Measurements from ENCODE around the gene CYP4F11.
"Not testable (repeated sequence)": the region's sequence is repeated elsewhere in the genome, so short reads cannot be mapped to it uniquely, and the experiment has no call there.

CYP4F11 gene

GRCh38 chr19:15936950-15937349, 2.6 kb upstream of the CYP4F11 start:
- no peak overlapping the region for H3K27ac Mint-ChIP-seq
- peaks cover 13% of the 10 kb centered on the region for H3K27me3 Mint-ChIP-seq
- no peak for DNase-seq
- no peaks in the 10 kb centered on the region for H3K36me3 Mint-ChIP-seq (ENCODE audit: low read depth)
- no peaks in the 10 kb centered on the region for H3K4me1 Mint-ChIP-seq (ENCODE audit: low read depth)
- H3K4me3 Mint-ChIP-seq: no peak overlapping the region
- H3K9me3 Mint-ChIP-seq: peaks cover 4% of the 10 kb centered on the region

- Mint-ChIP-seq H3K27ac (no peak overlapping the region), H3K4me3 (no peak overlapping the region), H3K9me3 (peaks cover 4% of the 10 kb centered on the region), H3K36me3 (ENCODE audit: low read depth) (no peaks in the 10 kb centered on the region), H3K27me3 (peaks cover 13% of the 10 kb centered on the region), H3K4me1 (ENCODE audit: low read depth) (no peaks in the 10 kb centered on the region)
- no peak for DNase-seq
Observed at GRCh38 chr19:15936173-15936572, 1.8 kb upstream of the CYP4F11 start.

- no peak overlapping the region for H3K4me3 Mint-ChIP-seq
- no peak overlapping the region for H3K27ac Mint-ChIP-seq
- H3K27me3 Mint-ChIP-seq: peaks cover 8% of the 10 kb centered on the region
- no peaks in the 10 kb centered on the region for H3K4me1 Mint-ChIP-seq (ENCODE audit: low read depth)
- DNase-seq: no peak
- no peaks in the 10 kb centered on the region for H3K36me3 Mint-ChIP-seq (ENCODE audit: low read depth)
- peaks cover 4% of the 10 kb centered on the region for H3K9me3 Mint-ChIP-seq
Observed at GRCh38 chr19:15935167-15935702, 906 bp upstream of the CYP4F11 start.

- H3K9me3 Mint-ChIP-seq; H3K36me3 Mint-ChIP-seq (ENCODE audit: low read depth); H3K4me1 Mint-ChIP-seq (ENCODE audit: low read depth); DNase-seq; H3K4me3 Mint-ChIP-seq: not testable (repeated sequence)
- H3K27me3 Mint-ChIP-seq: peaks cover 12% of the 10 kb centered on the region
- H3K27ac Mint-ChIP-seq: peak overlapping the region; percentile 83
Observed at GRCh38 chr19:15933761-15934331, 483 bp downstream of the CYP4F11 start.

GRCh38 chr19:15928321-15928720, 6.0 kb downstream of the CYP4F11 start:
- Mint-ChIP-seq H3K4me1 (ENCODE audit: low read depth) (no peaks in the 10 kb centered on the region), H3K36me3 (ENCODE audit: low read depth) (no peaks in the 10 kb centered on the region)

GRCh38 chr19:15926484-15926883, 7.8 kb downstream of the CYP4F11 start:
- Mint-ChIP-seq H3K27me3 (peaks cover 44% of the 10 kb centered on the region), H3K36me3 (ENCODE audit: low read depth) (no peaks in the 10 kb centered on the region), H3K4me1 (ENCODE audit: low read depth) (no peaks in the 10 kb centered on the region), H3K9me3 (no peaks in the 10 kb centered on the region), H3K4me3 (no peak overlapping the region), H3K27ac (no peak overlapping the region)
- DNase-seq: no peak

More at GRCh38 chr19:15928321-15928720, 6.0 kb downstream of the CYP4F11 start:
- Mint-ChIP-seq H3K27me3 (peaks cover 40% of the 10 kb centered on the region), H3K27ac (no peak overlapping the region), H3K4me3 (no peak overlapping the region), H3K9me3 (no peaks in the 10 kb centered on the region)
- no peak for DNase-seq

GRCh38 chr19:15923702-15924101, 10.6 kb downstream of the CYP4F11 start:
- peaks cover 37% of the 10 kb centered on the region for H3K27me3 Mint-ChIP-seq

GRCh38 chr19:15922021-15922420, 12.3 kb downstream of the CYP4F11 start:
- no peak for DNase-seq
- Mint-ChIP-seq H3K27me3 (peaks cover 31% of the 10 kb centered on the region), H3K4me1 (ENCODE audit: low read depth) (no peaks in the 10 kb centered on the region), H3K9me3 (no peaks in the 10 kb centered on the region), H3K4me3 (no peak overlapping the region), H3K27ac (no peak overlapping the region), H3K36me3 (ENCODE audit: low read depth) (no peaks in the 10 kb centered on the region)

More at GRCh38 chr19:15923702-15924101, 10.6 kb downstream of the CYP4F11 start:
- Mint-ChIP-seq H3K4me1 (ENCODE audit: low read depth) (no peaks in the 10 kb centered on the region), H3K9me3 (no peaks in the 10 kb centered on the region), H3K36me3 (ENCODE audit: low read depth) (no peaks in the 10 kb centered on the region), H3K27ac (no peak overlapping the region), H3K4me3 (no peak overlapping the region)
- DNase-seq: no peak

GRCh38 chr19:15919243-15919642, 15.1 kb downstream of the CYP4F11 start:
- H3K36me3 Mint-ChIP-seq (ENCODE audit: low read depth): no peaks in the 10 kb centered on the region
- no peak overlapping the region for H3K27ac Mint-ChIP-seq
- H3K9me3 Mint-ChIP-seq: peaks cover 8% of the 10 kb centered on the region
- H3K4me3 Mint-ChIP-seq: no peak overlapping the region
- H3K4me1 Mint-ChIP-seq (ENCODE audit: low read depth): no peaks in the 10 kb centered on the region
- DNase-seq: no peak
- H3K27me3 Mint-ChIP-seq: peaks cover 45% of the 10 kb centered on the region

- Mint-ChIP-seq H3K27ac (no peak overlapping the region), H3K4me3 (no peak overlapping the region), H3K4me1 (ENCODE audit: low read depth) (peaks cover 3% of the 10 kb centered on the region), H3K9me3 (peaks cover 8% of the 10 kb centered on the region), H3K27me3 (peaks cover 68% of the 10 kb centered on the region), H3K36me3 (ENCODE audit: low read depth) (no peaks in the 10 kb centered on the region)
- no peak for DNase-seq
Observed at GRCh38 chr19:15915109-15915508, 19.2 kb downstream of the CYP4F11 start.

GRCh38 chr19:15913830-15914229, 20.5 kb downstream of the CYP4F11 start:
- H3K9me3 Mint-ChIP-seq: peaks cover 8% of the 10 kb centered on the region
- H3K27me3 Mint-ChIP-seq: peaks cover 76% of the 10 kb centered on the region

GRCh38 chr19:15913384-15913783, 20.9 kb downstream of the CYP4F11 start:
- Mint-ChIP-seq H3K9me3 (peaks cover 8% of the 10 kb centered on the region), H3K36me3 (ENCODE audit: low read depth) (no peaks in the 10 kb centered on the region), H3K4me3 (no peak overlapping the region), H3K27me3 (peaks cover 81% of the 10 kb centered on the region), H3K27ac (no peak overlapping the region), H3K4me1 (ENCODE audit: low read depth) (peaks cover 3% of the 10 kb centered on the region)
- no peak for DNase-seq

More at GRCh38 chr19:15913830-15914229, 20.5 kb downstream of the CYP4F11 start:
- Mint-ChIP-seq H3K4me3 (no peak overlapping the region), H3K36me3 (ENCODE audit: low read depth) (no peaks in the 10 kb centered on the region), H3K27ac (no peak overlapping the region), H3K4me1 (ENCODE audit: low read depth) (peaks cover 3% of the 10 kb centered on the region)
- DNase-seq: no peak

GRCh38 chr19:15911599-15912235, 22.6 kb downstream of the CYP4F11 start:
- Mint-ChIP-seq H3K4me3 (no peak overlapping the region), H3K27ac (no peak overlapping the region), H3K4me1 (ENCODE audit: low read depth) (peaks cover 3% of the 10 kb centered on the region), H3K9me3 (peaks cover 8% of the 10 kb centered on the region), H3K36me3 (ENCODE audit: low read depth) (no peaks in the 10 kb centered on the region), H3K27me3 (peaks cover 77% of the 10 kb centered on the region)
- DNase-seq: no peak

- Mint-ChIP-seq H3K4me3 (no peak overlapping the region), H3K4me1 (ENCODE audit: low read depth) (peaks cover 6% of the 10 kb centered on the region), H3K9me3 (no peaks in the 10 kb centered on the region), H3K27ac (no peak overlapping the region), H3K36me3 (ENCODE audit: low read depth) (no peaks in the 10 kb centered on the region), H3K27me3 (peaks cover 57% of the 10 kb centered on the region)
- no peak for DNase-seq
Observed at GRCh38 chr19:15905026-15905425, 29.3 kb downstream of the CYP4F11 start.

GRCh38 chr19:15902898-15903297, 31.4 kb downstream of the CYP4F11 start:
- H3K9me3 Mint-ChIP-seq; DNase-seq; H3K4me1 Mint-ChIP-seq (ENCODE audit: low read depth); H3K36me3 Mint-ChIP-seq (ENCODE audit: low read depth); H3K4me3 Mint-ChIP-seq; H3K27ac Mint-ChIP-seq: not testable (repeated sequence)
- H3K27me3 Mint-ChIP-seq: peaks cover 50% of the 10 kb centered on the region
